WI38 (cell line): Measurements from ENCODE around the gene FEM1C.

ENCODE experiments used
- H3K4me3 ChIP-seq: 2 replicates; pipeline ENCODE4 v1.5.1; 2011; ENCODE audit warnings: low read depth, mild to moderate bottlenecking, control low read depth, low read length
- CTCF ChIP-seq: IDR thresholded peaks from 2 replicates; pipeline ENCODE4 v1.5.1; 2012; ENCODE audit warnings: low read depth, mild to moderate bottlenecking, control low read depth, low read length

The FEM1C gene

DNA sequence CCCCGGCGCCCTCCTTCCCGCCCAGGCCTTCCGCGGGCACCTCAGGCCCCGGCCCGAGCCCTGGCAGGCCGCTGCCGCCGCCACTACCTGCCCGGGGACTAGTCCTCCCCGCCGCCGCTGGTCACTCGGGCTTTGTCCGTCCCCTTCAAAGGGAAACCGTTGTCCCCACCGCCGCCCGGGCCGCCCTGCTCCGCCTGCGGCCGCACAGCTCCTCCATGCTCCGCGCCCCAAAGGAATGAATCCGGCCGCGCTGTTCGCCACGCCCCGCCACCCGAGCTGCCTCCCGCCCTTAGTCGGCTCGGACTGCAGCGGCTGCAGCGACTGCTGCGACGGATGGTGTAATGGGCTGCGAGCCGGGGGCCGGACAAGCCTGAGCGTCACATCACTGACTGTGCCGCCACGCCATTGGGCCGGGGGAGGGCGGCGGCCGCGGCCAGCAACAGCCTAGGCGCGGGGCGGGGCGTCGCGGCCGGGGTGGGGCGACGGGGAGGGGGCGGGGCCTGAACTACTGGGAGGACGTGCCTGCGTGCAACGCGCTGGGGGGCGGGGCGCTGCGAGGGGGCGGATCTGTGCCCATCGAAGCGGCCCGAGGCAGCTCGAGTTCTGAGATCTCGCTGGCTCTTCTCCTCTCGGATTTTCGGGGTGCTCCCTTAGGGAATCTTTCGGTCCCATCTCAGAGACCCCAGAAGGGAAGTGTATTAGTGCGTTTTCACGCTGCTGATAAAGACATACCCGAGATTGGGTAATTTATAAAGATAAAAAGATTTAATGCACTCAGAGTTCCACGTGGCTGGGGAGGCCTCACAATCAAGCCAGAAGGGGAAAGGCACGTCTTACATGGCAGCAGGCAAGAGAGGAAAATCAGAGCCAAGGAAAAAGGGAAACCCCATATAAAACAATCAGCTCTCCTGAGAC lies at the start of gene FEM1C:
Gene FEM1C, minus strand, starts transcription at position 340 of the 915 bp plus-strand sequence. CDS start 1,282 bp downstream, outside the sequence.
- TF ChIP-seq CTCF = no peak
- peak within 1 kb of the TSS; percentile 84 for H3K4me3 ChIP-seq

DNA sequence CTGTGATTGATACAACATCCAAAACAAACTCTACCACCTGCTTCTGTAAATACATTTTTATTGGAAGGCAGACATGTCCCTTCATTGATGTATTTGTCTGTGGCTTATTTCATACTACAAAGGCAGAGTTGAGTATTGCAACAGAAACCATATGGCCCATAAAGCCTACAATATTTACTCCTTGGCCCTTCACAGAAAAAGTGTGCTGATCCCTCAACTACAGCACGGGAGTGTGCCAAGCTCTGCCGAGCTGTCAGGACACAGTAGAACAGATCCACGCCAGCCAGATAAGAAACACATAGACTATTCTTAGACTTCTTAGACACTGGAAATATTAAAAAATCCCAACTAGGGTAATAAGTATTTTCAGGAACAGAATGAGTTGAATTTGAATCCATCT lies 44.5 kb upstream of the FEM1C start:
- TF ChIP-seq CTCF = no peak
- H3K4me3 ChIP-seq = no peak overlapping the region

- no peak for TF ChIP-seq CTCF
Observed at GRCh38 chr5:115588640-115589039, 44.1 kb upstream of the FEM1C start.

GRCh38 chr5:115586525-115587146 lies 42.1 kb upstream of the FEM1C start:
- TF ChIP-seq CTCF = peak; percentile 37
- no peak overlapping the region for H3K4me3 ChIP-seq

More at GRCh38 chr5:115588640-115589039, 44.1 kb upstream of the FEM1C start:
- H3K4me3 ChIP-seq = no peak overlapping the region

- H3K4me3 ChIP-seq = no peak overlapping the region
- TF ChIP-seq CTCF = no peak
Observed at GRCh38 chr5:115585265-115585664, 40.7 kb upstream of the FEM1C start.

GRCh38 chr5:115584501-115584900 lies 39.9 kb upstream of the FEM1C start:
- no peak overlapping the region for H3K4me3 ChIP-seq
- TF ChIP-seq CTCF = no peak

GRCh38 chr5:115583474-115583873 lies 38.9 kb upstream of the FEM1C start:
- no peak overlapping the region for H3K4me3 ChIP-seq
- no peak for TF ChIP-seq CTCF
